IPS-18c (cell line): ENCODE measurements around the gene RNF151.
"Not testable (repeated sequence)": the region's sequence is repeated elsewhere in the genome, so short reads cannot be mapped to it uniquely, and the experiment has no call there.

ENCODE experiments used
- H3K4me3 ChIP-seq: 2 replicates; pipeline ENCODE4 v1.7.0; 2013; ENCODE audit warnings: low read depth, mild to moderate bottlenecking, low read length, moderate library complexity; ENCODE audit not compliant: insufficient read depth
- H3K9me3 ChIP-seq: one replicate; pipeline ENCODE4 v1.6.1; 2013; ENCODE audit warnings: mild to moderate bottlenecking, low read length, moderate library complexity; ENCODE audit not compliant: control insufficient read depth, insufficient read depth

RNF151 gene

GRCh38 chr16:1947369-1947670 is 19.3 kb upstream of the RNF151 start:
- Histone ChIP-seq H3K9me3 (no peaks in the 10 kb centered on the region), H3K4me3 (no peak overlapping the region)

GRCh38 chr16:1949507-1949906 is 17.1 kb upstream of the RNF151 start:
- Histone ChIP-seq H3K9me3 (no peaks in the 10 kb centered on the region), H3K4me3 (no peak overlapping the region)

- no peak overlapping the region for H3K4me3 ChIP-seq
Observed at GRCh38 chr16:1950047-1950446, 16.6 kb upstream of the RNF151 start.

GRCh38 chr16:1950559-1950958 is 16.1 kb upstream of the RNF151 start:
- no peak overlapping the region for H3K4me3 ChIP-seq
- no peaks in the 10 kb centered on the region for H3K9me3 ChIP-seq

More at GRCh38 chr16:1950047-1950446, 16.6 kb upstream of the RNF151 start:
- H3K9me3 ChIP-seq: no peaks in the 10 kb centered on the region

GRCh38 chr16:1953734-1954133 is 12.9 kb upstream of the RNF151 start:
- Histone ChIP-seq H3K9me3 (no peaks in the 10 kb centered on the region), H3K4me3 (no peak overlapping the region)

GRCh38 chr16:1957434-1958142 is 9.1 kb upstream of the RNF151 start:
- H3K4me3 ChIP-seq, H3K9me3 ChIP-seq: not testable (repeated sequence)

- not testable (repeated sequence) for H3K9me3 ChIP-seq, H3K4me3 ChIP-seq
Observed at GRCh38 chr16:1958143-1958491, 8.5 kb upstream of the RNF151 start.

- H3K4me3 ChIP-seq: peak overlapping the region; percentile 84
- peaks cover 2% of the 10 kb centered on the region for H3K9me3 ChIP-seq
Observed at GRCh38 chr16:1958715-1959268, 7.9 kb upstream of the RNF151 start.

- H3K9me3 ChIP-seq: peaks cover 2% of the 10 kb centered on the region
Observed at GRCh38 chr16:1959269-1960039, 7.2 kb upstream of the RNF151 start, which contains the start of gene NDUFB10. Gene NDUFB10 (plus strand): TSS chr16:1959538. CDS start chr16:1959625, 87 bp downstream.

GRCh38 chr16:1960665-1961630 is 5.7 kb upstream of the RNF151 start:
- peak overlapping the region; percentile 84 for H3K4me3 ChIP-seq

More at GRCh38 chr16:1959269-1960039, 7.2 kb upstream of the RNF151 start, which contains the start of gene NDUFB10:
- peak within 1 kb of the TSS; percentile 84 for H3K4me3 ChIP-seq

GRCh38 chr16:1961651-1962067 is 5.0 kb upstream of the RNF151 start:
- peaks cover 2% of the 10 kb centered on the region for H3K9me3 ChIP-seq
- H3K4me3 ChIP-seq: no peak overlapping the region

More at GRCh38 chr16:1960665-1961630, 5.7 kb upstream of the RNF151 start:
- peaks cover 2% of the 10 kb centered on the region for H3K9me3 ChIP-seq

GRCh38 chr16:1962161-1963153 is 4.2 kb upstream of the RNF151 start:
- not testable (repeated sequence) for H3K9me3 ChIP-seq
- H3K4me3 ChIP-seq: peak overlapping the region; percentile 87

GRCh38 chr16:1963806-1964505 is 2.7 kb upstream of the RNF151 start:
- Histone ChIP-seq H3K9me3 (peaks cover 2% of the 10 kb centered on the region), H3K4me3 (peak overlapping the region; percentile 87)

- peak within 1 kb of the TSS; percentile 87 for H3K4me3 ChIP-seq
- H3K9me3 ChIP-seq: no peaks in the 10 kb centered on the region
Observed at GRCh38 chr16:1964506-1965395, 1.9 kb upstream of the RNF151 start, which contains the start of gene RPS2. Gene RPS2 (minus strand): TSS chr16:1964826. CDS start chr16:1964625, 201 bp downstream.
